ENCODE measurements around the gene ANXA11.

GRCh38 chr10:80188713-80189112 is 16.6 kb downstream of the ANXA11 start:
- TF ChIP-seq CTCF (IDR thresholded peaks at IDR 0.05) (no peak), POLR2A (IDR thresholded peaks at IDR 0.05) (no peak)

Data from testis (tissue), 2 donors.